Endometrium (tissue), 2 donors: ENCODE results near the gene GPR156.
"Not testable (repeated sequence)": the region's sequence is repeated elsewhere in the genome, so short reads cannot be mapped to it uniquely, and the experiment has no call there.

Source experiments
- FAIRE-seq: peaks from 2 replicates; lab custom pipeline; 2012; peaks lifted over from hg19 to GRCh38; lab: Jason Lieb, UNC
- donor health status: control.
- donor health status: control.

The GPR156 gene

DNA sequence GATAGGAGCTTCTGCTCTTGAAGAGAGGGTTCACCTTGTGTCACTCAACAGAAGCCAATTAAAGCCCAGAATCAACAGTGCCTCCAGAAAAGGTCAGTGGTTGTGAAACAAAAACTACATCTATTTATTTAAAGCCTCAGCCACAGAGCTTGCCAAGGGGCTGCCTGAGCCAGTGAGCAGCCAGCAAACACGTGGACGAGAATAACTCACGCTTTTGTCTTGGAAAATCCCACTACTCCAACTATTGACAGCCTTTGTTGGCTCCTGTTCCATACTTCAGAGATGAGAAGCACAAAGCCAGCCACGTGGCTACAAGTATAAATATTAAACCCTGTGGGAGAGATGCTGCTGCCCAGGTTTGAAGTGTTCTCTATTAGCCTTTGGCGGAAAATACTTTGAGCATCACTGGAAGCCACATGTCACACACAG, 10.3 kb downstream of the GPR156 start:
- FAIRE-seq = no peak

GRCh38 chr3:120272286-120272685, 12.7 kb downstream of the GPR156 start:
- FAIRE-seq = no peak

DNA sequence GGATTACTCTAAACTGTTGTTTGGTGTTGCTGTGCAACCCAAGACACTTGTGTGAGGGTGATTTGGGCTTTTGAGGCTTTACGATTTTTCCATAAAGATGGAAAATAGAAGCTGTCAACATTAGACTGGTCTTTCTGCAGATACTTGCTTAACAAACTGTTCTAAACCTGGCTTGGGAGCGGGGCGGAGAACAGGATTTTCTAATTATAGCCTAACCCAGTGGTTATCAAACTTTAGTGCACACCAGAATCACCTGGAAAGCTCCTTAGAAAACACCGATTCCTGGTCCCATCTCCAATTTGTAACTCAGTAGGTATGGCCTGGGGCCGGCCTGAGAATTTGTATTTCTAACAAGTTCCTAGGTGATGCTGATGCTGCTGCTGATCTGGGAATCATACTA, 19.0 kb downstream of the GPR156 start:
- FAIRE-seq = no peak

GRCh38 chr3:120264963-120265362, 20.1 kb downstream of the GPR156 start:
- no peak for FAIRE-seq

- no peak for FAIRE-seq
These were observed 21.2 kb downstream of the GPR156 start for GRCh38 chr3:120263792-120264191.

- FAIRE-seq = no peak
These were observed 27.0 kb downstream of the GPR156 start for GRCh38 chr3:120258009-120258408.

GRCh38 chr3:120245386-120245785, 39.6 kb downstream of the GPR156 start:
- no peak for FAIRE-seq

- FAIRE-seq = no peak
These were observed 40.2 kb downstream of the GPR156 start for GRCh38 chr3:120244834-120245225.

GRCh38 chr3:120239644-120240043, 45.4 kb downstream of the GPR156 start:
- FAIRE-seq = no peak

DNA sequence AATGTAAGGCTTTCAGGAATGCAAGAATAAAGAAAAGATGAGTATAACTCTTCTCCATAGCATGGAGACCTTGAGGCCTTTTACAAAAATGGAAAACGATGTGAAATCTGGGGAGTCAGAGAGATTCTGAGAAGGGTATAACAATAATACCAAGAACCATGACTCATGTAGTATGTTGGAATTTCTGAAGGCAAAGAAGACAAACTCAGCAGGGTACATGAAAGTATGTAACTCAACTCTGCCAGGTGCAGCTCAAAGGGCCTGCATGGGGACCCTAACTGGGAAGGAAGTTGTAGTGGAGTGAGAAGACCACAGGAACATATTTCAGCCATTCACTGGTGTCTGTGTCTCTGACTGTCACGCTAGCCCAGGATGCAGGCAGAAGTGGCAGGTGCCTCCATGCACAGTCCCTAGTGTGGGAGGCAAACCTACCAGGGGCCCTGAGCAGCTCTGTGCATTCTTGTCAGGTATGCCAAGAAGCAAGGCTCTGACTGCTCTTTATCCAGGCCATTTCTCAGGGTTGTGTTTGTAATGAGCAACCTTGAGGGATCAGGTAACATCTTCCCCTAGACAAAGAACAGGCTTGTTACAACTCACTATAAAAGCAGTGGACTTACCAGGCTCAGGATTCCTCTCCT, 57.2 kb downstream of the GPR156 start:
- no peak for FAIRE-seq

- no peak for FAIRE-seq
These were observed 60.8 kb downstream of the GPR156 start for GRCh38 chr3:120224237-120224636.

DNA sequence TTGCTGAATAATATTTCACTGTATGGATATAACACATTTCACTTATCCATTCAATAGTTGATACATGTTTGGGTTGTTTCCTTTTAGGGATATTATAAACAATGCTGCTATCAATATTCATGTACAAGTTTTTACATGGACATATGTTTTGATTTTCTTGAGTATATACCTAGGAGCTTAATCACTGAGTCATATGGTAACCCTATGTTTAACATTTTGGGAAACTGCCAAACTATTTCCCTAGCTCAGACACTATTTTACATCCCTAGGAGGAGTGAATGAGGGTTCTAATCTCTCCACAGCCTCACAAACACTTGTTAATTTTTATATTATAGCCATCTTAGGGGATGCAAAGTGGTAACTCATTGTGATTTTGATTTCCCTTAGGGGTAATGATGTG, 66.0 kb downstream of the GPR156 start:
- no peak for FAIRE-seq

- FAIRE-seq = not testable (repeated sequence)
These were observed 68.4 kb downstream of the GPR156 start for GRCh38 chr3:120216633-120217032.

DNA sequence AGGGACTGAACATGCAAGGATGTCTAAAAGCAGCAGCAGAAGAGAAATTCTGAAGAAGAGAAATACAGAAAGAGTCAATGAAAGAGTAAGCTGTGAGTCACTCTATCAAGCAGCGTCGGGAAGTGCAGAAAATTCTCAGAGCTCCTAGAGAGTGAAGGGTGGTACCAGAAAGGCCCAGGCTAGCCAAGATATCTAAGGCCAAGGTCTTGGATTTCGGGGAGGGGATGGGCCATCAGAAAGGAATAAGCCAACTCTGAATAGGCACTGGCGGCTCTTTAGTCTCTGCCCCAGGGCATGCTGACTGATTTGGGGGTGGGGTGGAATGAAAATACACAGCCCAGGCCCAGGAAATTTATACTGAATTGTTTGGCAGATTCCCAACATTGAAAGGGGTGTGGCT, 70.8 kb downstream of the GPR156 start:
- no peak for FAIRE-seq

DNA sequence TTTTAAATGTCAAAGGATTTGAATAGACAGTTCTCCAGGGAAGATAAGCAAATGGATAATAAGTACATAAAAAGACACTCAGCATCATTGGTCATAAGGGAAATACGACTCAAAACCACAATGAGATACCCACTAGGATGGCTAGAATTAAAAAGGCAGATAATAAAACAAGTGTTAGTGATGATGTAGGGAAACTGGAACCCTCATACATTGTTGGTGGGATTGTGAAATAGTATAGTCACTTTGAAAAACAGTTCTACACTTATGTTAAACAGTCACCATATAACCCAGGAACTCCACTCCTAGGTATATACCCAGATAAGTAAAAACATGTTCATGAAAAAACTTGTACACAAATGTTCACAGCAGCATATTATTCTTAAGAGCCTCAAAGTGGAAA, 72.5 kb downstream of the GPR156 start:
- FAIRE-seq = no peak

- FAIRE-seq = no peak
These were observed 75.6 kb downstream of the GPR156 start for GRCh38 chr3:120209425-120209824.

DNA sequence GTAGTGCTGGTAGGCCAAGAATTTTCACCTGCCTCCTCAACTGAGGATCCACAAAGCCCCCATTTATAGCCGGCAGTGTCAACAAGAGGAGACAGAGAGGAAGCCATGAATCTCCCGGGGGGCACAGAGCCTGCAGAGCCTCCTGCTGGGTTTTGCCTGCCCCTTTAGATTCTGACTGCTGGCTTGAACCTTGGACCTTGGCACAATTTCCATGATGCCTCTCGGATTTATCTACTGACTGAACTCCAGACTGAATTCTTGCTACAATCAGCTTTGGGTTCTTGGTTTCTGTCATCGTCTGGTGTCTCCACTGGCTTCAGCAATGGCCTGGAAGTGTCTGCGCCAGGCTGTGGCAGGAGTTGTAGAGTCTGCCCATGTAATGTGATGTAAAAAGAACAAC, 80.7 kb downstream of the GPR156 start:
- no peak for FAIRE-seq

DNA sequence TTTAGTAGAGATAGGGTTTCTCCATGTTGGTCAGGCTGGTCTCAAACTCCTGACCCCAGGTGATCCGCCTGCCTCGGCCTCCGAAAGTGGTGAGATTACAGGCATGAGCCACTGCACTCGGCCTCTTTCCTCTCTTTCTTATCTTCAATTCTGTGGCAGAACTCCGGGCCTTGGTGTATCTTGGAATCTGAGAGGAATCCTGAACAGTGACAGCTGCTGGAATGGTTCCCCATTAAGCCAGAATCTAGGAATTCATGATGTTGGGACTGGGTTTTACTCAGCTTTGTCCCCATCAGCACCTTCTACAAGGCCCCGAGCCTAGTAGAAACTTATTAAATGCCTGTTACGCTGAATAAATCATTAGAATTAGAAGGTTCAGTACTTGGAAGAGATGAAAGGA, 81.4 kb downstream of the GPR156 start:
- FAIRE-seq = no peak

DNA sequence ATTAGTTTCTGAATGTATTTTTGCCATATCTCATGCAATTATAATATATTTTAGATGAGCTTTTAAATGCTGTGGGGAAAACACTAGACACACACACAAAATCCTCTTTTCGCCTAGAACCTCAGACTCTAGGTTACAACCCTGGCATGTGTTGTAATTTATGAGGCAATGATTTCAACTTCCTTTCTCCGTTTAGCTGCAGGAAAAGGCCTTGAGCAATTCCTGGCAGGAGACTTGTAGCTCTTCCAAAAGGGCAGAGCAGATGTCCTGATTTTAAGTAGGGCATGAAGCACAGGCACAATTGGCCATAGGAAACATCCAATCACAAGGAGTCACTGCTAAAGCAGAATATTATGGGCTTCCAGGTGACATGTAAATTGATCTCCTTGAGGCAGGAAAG, 82.0 kb downstream of the GPR156 start:
- no peak for FAIRE-seq

- no peak for FAIRE-seq
These were observed 82.7 kb downstream of the GPR156 start for GRCh38 chr3:120202363-120202762.

DNA sequence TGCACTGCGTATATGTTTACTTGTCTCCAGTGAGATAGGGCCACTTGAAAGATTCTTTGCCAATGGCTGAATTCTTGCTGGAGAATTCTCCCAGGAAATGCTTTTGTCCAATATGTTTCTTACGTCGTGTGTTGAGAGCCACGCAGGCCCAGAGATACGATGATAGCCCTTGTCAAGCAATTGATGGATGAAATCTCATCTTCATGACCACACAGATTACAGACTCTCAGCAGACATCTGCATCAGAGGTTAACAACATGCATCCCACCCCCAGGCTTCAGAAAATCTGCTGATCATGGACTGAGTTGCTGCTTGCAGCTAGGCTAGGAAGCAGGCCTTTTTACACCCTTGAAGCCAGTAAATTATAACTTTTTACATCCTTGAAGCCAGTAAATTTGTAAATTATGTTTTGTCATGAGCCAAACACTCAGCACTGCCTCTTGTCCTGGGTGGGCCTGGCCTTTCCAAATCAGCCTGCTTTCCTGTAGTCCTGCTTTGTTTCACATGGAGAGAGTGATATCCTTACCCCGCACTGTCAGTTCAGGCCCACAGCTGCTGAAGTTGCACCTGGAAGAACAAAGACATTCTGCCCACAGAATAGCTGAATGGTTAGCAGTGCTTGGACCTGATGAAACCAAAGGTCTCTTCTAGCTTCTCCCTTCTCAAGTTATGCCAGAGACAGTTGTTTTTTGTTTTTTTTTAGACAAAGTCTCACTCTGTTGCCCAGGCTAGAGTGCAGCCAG, 84.4 kb downstream of the GPR156 start:
- FAIRE-seq = no peak

DNA sequence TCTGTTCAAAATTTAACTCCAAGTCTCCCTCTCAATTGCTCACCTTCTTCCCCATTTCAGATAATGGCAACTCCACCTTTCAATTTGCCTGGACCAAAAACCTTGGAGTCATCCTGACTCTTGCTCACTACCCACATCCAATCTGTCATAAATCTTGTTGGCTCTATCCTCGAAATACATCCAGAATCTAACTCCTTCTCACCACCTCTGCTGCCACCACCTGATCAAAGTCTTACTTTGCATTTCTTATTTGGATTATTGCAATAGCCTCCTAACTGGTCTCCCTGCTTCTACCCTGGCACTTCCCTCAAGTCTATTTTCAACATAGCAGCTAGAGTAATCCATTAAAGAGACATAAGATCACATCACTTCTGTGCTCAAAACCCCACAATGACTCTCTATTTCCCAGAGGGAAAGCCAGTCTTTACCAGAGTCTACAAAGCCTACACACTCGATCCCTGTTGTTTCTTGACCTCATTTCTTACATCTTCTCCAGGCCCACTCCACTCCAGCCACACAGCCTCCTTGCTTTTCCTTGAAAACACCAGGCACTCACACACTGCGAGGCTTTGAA, 86.6 kb downstream of the GPR156 start:
- FAIRE-seq = no peak

DNA sequence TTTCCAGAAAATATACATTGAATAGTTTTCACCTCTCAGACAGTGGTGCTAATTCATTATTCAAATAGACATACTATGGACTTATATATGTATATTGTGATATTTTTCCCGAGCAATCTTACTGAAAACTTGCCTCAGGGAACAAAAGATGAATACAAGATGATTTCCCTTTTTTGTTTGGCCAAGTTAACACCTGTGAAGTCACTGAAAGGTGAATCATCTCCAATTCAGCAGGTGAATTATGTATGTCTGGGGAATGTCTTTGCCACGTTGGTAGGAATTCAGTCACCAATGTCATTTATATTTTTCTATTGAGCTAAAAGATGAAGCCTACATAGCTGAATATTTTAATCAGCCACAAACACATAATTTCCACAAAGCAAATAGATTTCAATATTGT, 88.2 kb downstream of the GPR156 start:
- FAIRE-seq = no peak

- no peak for FAIRE-seq
These were observed 88.7 kb downstream of the GPR156 start for GRCh38 chr3:120196333-120196732.
